GM10248 (cell line): ENCODE results near the gene SMAD5.

Experiments
- CTCF ChIA-PET: fragments of 300-600 bp; sonication (Branson Sonifier 250); formaldehyde crosslinking; extraction: SDS; loops from one replicate; lab custom pipeline; 2021; ENCODE audit warnings: antibody characterized with exemption; lab: Yijun Ruan, JAX
- POLR2A ChIA-PET: fragments of 350-650 bp; sonication (Branson Sonifier 250); formaldehyde crosslinking; extraction: SDS; loops from one replicate; lab custom pipeline; 2020; ENCODE audit warnings: antibody characterized with exemption; lab: Yijun Ruan, JAX
- DNase-seq: peaks from one replicate; pipeline ENCODE4 v3.0.0; 2012; ENCODE audit errors: extremely low spot score
- TF ChIP-seq, protein P1 (sequence below): IDR thresholded peaks from 2 replicates; pipeline ENCODE4 v1.5.1; 2012; ENCODE audit warnings: mild to moderate bottlenecking, low read depth; ENCODE audit errors: extremely low read depth, missing control alignments, control extremely low read depth

SMAD5 gene

DNA sequence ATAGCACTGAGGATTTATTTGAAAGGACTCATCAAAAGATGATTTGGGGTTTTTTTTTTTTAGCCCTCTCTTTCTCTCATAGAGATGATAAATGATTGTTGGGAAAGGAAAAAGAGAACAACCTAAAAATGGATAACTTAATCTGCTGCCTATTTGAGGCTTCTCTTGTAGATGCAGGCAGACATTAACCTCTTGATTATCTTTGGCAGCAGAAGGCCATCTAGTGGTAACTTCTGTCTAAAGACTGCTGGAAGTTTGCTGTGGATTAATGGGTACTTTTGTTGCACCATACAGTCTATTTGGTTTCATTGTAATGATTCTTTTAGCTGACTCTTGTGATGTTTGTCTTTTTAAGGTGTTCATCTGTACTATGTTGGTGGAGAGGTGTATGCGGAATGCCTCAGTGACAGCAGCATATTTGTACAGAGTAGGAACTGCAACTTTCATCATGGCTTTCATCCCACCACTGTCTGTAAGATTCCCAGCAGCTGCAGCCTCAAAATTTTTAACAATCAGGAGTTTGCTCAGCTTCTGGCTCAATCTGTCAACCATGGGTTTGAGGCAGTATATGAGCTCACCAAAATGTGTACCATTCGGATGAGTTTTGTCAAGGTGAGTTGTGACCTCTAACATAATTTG is 41.5 kb downstream of the SMAD5 start:
- CTCF ChIA-PET, result interaction anchor here (0.7 to 3.6 kb wide), 14 partner anchors 9 to 230 kb away, joined by 3 to 10 read pairs (median 3); partner anchors contain the start of gene SMAD5
- POLR2A ChIA-PET, result no interaction called here
- DNase-seq, result peak; percentile 43
- TF ChIP-seq, protein P1, sequence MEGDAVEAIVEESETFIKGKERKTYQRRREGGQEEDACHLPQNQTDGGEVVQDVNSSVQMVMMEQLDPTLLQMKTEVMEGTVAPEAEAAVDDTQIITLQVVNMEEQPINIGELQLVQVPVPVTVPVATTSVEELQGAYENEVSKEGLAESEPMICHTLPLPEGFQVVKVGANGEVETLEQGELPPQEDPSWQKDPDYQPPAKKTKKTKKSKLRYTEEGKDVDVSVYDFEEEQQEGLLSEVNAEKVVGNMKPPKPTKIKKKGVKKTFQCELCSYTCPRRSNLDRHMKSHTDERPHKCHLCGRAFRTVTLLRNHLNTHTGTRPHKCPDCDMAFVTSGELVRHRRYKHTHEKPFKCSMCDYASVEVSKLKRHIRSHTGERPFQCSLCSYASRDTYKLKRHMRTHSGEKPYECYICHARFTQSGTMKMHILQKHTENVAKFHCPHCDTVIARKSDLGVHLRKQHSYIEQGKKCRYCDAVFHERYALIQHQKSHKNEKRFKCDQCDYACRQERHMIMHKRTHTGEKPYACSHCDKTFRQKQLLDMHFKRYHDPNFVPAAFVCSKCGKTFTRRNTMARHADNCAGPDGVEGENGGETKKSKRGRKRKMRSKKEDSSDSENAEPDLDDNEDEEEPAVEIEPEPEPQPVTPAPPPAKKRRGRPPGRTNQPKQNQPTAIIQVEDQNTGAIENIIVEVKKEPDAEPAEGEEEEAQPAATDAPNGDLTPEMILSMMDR, result peak; percentile 63

- DNase-seq, result no peak
- TF ChIP-seq, protein P1, result no peak
- CTCF ChIA-PET, result interaction anchor here (1.6 kb wide), 1 partner anchor 14 kb away, joined by 3 read pairs; no protein-coding TSS in a partner anchor
- POLR2A ChIA-PET, result no interaction called here
These were observed 50.0 kb downstream of the SMAD5 start for GRCh38 chr5:136182618-136183017.

GRCh38 chr5:136185974-136186665 is 53.5 kb downstream of the SMAD5 start:
- ChIA-PET POLR2A (no interaction called here), CTCF (interaction anchor here (1.1 to 1.4 kb wide), 3 partner anchors 8 to 12 kb away, joined by 3 to 4 read pairs (median 4); no protein-coding TSS in a partner anchor)
- TF ChIP-seq, protein P1, result no peak
- no peak for DNase-seq

DNA sequence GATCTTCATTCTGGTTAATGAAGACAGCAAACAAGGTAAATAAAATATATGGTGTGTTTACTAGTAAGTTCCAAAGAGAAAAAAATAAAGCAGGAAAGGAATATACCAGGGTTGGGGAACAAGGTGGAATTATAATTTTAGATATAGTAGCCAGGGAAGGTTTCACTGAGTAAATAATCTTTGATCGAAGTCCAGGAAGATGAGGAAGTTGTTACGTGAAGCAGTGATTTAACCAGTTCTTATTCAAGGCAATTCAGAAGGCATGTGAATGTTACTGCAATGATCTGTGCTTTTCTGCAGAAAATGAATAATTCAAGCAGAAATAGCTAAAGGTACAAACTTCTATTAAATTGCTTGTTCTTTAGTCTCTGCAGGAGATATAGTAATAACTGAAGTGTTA is 54.2 kb downstream of the SMAD5 start:
- POLR2A ChIA-PET, result no interaction called here
- TF ChIP-seq, protein P1, result no peak
- CTCF ChIA-PET, result interaction anchor here (1.1 to 1.4 kb wide), 3 partner anchors 9 to 13 kb away, joined by 3 to 6 read pairs (median 4); no protein-coding TSS in a partner anchor
- DNase-seq, result no peak

- no peak for DNase-seq
- ChIA-PET POLR2A (no interaction called here), CTCF (interaction anchor here (0.7 to 1.6 kb wide), 4 partner anchors 23 to 263 kb away, joined by 3 to 4 read pairs (median 3); no protein-coding TSS in a partner anchor)
- TF ChIP-seq, protein P1, result no peak
These were observed 56.2 kb downstream of the SMAD5 start for GRCh38 chr5:136188859-136189258.

DNA sequence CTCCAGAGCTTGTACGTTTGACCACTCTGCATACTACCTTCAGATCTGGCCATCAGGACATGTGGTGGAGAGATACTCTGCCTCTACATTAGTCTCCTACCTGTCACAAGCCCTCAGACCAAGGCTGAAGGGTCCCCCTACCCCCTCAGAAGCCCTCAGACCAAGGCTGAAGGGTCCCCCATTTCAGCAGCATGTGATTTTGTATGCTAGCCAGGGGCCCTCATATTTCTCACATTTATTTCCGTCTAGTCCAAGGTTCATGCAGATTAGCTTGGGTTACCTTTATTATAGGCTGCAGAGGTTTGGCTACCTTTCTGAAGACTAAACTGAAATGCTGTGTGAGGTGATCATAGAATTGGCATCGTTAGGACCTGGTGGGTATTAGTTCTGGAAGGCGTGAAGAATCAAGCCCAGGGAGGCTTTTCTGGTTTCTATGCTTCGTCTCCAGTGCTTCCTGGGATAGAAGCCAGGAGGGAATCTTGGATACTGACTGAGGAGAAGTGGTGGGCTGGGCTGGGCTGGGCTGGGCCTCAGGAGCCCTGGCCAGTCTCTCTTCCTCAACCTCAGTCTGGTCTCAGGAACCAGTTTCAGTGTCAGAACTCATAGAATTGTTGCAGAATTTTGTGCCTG is 57.6 kb downstream of the SMAD5 start:
- TF ChIP-seq, protein P1, result no peak
- CTCF ChIA-PET, result interaction anchor here (0.6 to 1.3 kb wide), 4 partner anchors 11 to 302 kb away, joined by 3 read pairs; no protein-coding TSS in a partner anchor
- no peak for DNase-seq
- POLR2A ChIA-PET, result no interaction called here
